Measurements from ENCODE around the gene PITPNM1.
A peak's percentile ranks its signal among the peaks of the same experiment; 100 is the strongest.

DNA sequence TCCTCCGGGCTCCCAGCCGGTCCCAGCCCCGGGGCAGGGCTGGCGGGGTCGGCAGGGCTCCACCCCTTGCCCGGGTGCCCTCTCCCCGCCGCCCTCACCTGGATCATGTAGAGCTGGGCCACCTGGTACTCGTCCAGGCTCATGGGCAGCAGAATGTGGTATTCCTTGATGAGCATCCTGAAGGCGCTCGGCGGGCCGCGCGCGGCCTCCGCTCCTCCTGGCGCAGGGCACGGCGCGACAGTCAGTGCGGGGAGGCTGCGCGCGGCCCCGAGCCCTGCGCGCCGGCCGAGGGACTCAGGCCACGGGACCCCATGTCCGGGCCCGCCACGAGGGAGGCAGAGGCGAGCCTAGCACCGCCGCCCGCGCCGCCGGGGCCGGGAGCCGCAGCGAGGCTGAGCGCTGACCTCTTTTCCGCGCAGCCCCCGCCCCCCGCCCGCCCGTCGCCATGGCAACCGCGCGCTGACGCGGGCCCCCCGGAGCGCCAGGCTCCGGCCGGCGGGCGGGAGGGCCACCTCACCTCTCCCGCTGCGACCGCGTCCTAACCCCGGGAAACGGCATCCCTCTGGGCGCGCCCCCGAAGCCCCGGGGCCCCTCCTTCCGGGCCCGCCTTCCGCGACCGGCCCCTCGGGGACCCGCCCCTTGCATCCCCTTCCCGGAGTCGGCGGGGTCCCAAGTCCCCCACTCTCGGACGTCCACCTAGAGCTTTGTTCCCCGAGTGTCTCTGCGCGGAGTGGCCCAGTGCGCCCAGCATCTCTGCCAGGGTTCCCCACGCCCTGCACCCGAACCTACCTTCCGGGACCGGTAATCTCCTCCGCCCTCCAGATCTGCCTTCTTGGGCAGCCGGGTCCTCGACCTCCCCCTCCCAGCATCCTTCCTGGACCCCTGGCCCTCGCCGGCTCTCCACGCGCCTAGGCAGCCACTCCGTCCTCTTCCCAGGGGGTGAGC is 886 bp downstream of the PITPNM1 start:
- TF ChIP-seq, protein P1, sequence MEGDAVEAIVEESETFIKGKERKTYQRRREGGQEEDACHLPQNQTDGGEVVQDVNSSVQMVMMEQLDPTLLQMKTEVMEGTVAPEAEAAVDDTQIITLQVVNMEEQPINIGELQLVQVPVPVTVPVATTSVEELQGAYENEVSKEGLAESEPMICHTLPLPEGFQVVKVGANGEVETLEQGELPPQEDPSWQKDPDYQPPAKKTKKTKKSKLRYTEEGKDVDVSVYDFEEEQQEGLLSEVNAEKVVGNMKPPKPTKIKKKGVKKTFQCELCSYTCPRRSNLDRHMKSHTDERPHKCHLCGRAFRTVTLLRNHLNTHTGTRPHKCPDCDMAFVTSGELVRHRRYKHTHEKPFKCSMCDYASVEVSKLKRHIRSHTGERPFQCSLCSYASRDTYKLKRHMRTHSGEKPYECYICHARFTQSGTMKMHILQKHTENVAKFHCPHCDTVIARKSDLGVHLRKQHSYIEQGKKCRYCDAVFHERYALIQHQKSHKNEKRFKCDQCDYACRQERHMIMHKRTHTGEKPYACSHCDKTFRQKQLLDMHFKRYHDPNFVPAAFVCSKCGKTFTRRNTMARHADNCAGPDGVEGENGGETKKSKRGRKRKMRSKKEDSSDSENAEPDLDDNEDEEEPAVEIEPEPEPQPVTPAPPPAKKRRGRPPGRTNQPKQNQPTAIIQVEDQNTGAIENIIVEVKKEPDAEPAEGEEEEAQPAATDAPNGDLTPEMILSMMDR (IDR thresholded peaks at IDR 0.05): no peak
- TF ChIP-seq POLR2A (IDR thresholded peaks at IDR 0.05): peak in 1 of 3 donors; percentile 36

Measured in body of pancreas (tissue), 4 donors.